Bronchial epithelial cell (primary cell): ENCODE results near the gene DIPK1C. TPM values are rescaled to one million over a fixed set of nuclear protein-coding genes. Genes with fewer than 3 reads are reported as not detected.

Source experiments
- DNase-seq: peaks from one replicate; pipeline ENCODE4 v3.0.0-alpha.2; 2010; ENCODE audit warnings: low read depth
- FAIRE-seq: peaks from 2 replicates; lab custom pipeline; 2011; peaks lifted over from hg19 to GRCh38; lab: Jason Lieb, UNC
- H3K27me3 ChIP-seq: 2 replicates; pipeline ENCODE4 v1.5.1; 2011; ENCODE audit warnings: low read length; ENCODE audit not compliant: control insufficient read depth, insufficient read depth
- H3K36me3 ChIP-seq: 2 replicates; pipeline ENCODE4 v1.5.1; 2011; ENCODE audit warnings: low read length; ENCODE audit not compliant: control insufficient read depth, insufficient read depth
- H3K4me3 ChIP-seq: 2 replicates; pipeline ENCODE4 v1.5.1; 2011; ENCODE audit warnings: mild to moderate bottlenecking, low read depth, low read length, control low read depth
- total RNA-seq: library from RNA; depleted of rRNA; stranded (reverse); fragments of >200 nt; gene quantifications from 2 replicates; pipeline ENCODE4 v1.2.1, GENCODE V29; 2014
- TF ChIP-seq, protein P1 (sequence below): IDR thresholded peaks from 2 replicates; pipeline ENCODE4 v1.5.1; 2011; ENCODE audit warnings: mild to moderate bottlenecking, moderate library complexity, low read length, control low read depth, inconsistent platforms; ENCODE audit not compliant: insufficient read depth, severe bottlenecking

DIPK1C gene
- total RNA-seq, 1 donor from 2014 or later: not detected

DNA sequence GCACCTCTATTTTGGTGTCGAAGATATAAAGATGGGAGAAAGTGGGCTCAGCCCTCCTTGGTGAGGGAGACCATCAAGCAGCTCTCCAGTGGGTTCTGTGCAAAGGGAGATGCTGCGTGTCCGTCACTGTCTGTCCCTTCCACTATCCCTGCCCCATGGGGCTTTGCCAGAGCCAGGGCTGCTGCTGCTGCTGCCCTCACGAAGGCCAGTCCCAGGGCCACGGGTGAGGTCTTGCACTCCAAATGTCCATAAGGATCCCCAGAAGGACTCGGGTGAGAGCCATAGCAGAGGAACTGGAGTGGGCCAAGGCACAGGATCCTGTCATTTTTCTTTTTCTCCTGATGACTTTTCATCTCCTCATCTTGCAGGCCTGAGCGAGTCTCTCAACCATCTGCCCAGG lies 3.7 kb upstream of the DIPK1C start:
- peaks cover 8% of the 10 kb centered on the region for H3K27me3 ChIP-seq
- DNase-seq: no peak
- no peak for FAIRE-seq
- no peaks in the 10 kb centered on the region for H3K36me3 ChIP-seq
- H3K4me3 ChIP-seq: no peak overlapping the region
- TF ChIP-seq, protein P1, sequence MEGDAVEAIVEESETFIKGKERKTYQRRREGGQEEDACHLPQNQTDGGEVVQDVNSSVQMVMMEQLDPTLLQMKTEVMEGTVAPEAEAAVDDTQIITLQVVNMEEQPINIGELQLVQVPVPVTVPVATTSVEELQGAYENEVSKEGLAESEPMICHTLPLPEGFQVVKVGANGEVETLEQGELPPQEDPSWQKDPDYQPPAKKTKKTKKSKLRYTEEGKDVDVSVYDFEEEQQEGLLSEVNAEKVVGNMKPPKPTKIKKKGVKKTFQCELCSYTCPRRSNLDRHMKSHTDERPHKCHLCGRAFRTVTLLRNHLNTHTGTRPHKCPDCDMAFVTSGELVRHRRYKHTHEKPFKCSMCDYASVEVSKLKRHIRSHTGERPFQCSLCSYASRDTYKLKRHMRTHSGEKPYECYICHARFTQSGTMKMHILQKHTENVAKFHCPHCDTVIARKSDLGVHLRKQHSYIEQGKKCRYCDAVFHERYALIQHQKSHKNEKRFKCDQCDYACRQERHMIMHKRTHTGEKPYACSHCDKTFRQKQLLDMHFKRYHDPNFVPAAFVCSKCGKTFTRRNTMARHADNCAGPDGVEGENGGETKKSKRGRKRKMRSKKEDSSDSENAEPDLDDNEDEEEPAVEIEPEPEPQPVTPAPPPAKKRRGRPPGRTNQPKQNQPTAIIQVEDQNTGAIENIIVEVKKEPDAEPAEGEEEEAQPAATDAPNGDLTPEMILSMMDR: no peak

DNA sequence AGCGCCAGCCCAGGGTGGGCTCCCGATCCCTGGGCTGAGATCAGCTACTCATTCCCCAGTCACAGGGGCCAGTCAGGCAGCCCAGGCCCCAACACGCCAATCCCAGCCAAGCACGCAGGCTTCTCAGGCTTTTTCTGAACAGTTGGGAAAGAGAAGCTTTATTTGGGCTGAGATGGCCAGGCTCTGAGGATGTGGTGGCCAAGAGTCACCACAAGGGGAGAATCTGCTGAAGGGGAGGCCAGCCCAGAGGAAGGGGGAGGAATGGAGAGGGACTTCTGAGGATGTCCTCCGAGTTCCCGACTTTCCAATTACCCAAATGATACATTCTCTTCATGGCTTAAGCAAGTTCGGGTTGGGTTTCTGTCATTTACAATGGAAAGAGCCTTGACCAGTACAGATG lies 2.8 kb upstream of the DIPK1C start:
- no peak for FAIRE-seq
- Histone ChIP-seq H3K27me3 (peaks cover 8% of the 10 kb centered on the region), H3K36me3 (no peaks in the 10 kb centered on the region), H3K4me3 (no peak overlapping the region)
- TF ChIP-seq, protein P1: no peak
- DNase-seq: no peak

DNA sequence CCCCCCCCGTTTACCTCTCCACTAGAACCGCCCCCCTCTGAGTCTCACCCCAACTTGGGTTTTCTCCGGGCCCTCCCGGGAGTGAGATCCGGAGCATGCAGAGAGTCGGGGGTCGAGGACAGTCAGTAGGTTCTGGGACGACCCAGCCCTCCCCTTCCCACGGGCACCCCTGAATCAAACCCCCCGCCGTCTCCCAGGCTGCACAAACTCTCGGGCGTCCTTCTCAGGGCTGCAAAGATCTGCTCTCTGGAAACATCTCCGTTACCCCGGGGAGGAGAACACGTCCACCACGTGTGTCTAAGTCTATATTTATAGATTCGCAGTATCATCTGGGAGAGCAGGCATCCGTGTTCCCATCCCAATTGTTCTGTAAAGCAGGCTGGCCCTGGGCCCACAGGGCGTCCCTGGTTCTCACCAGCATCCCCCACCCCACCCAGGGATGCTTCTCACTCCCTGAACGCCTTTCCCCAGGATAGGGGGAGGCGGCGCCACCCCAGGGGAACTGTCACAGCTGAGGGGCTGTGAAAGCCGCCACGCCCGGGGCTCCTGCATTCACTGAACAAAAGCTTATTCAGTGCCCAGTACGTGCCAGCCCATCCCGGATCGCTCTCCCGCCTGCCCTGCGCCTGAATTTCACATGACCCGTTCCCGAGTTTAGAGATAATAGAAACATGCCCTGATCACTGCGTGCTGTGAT lies 765 bp upstream of the DIPK1C start:
- Histone ChIP-seq H3K27me3 (peaks cover 8% of the 10 kb centered on the region), H3K36me3 (no peaks in the 10 kb centered on the region), H3K4me3 (no peak overlapping the region)
- TF ChIP-seq, protein P1: no peak
- no peak for DNase-seq
- no peak for FAIRE-seq

DNA sequence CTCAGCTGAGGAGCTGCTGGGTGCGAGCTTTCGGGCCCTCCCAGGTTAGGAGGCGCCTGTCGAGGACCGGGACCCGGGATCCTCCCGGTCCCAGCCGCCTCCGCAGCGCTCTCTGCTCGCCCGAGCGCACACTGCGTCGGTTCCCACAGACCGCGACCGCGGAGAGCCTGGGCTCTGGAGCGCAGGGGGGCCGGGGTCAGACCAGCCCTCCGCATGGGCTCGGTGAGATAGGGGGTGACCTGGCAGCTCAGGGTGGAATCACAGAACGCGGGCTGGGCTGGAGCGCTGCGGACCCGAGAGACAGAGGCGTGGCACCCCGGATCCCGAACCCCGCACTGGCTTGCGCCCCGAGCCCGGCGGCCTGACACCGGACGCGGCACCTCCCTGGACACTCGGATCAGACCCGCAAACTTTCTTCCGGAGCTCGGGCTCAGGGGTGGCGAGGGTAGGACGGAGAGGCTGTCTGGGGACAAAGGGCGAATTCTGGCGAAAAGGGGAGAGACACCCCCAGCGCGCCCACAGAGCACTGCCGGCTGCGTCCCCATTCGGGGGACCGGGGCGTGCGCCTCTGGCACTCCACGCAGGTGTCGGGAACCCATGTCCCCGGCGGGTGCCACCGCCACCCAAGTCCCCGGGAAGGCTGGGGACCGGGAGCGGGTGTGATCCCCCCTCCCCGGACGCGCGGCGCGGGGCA lies 612 bp downstream of the DIPK1C start:
- TF ChIP-seq, protein P1: no peak
- Histone ChIP-seq H3K4me3 (no peak overlapping the region), H3K27me3 (peaks cover 8% of the 10 kb centered on the region), H3K36me3 (no peaks in the 10 kb centered on the region)
- DNase-seq (no peak), FAIRE-seq (no peak)

DNA sequence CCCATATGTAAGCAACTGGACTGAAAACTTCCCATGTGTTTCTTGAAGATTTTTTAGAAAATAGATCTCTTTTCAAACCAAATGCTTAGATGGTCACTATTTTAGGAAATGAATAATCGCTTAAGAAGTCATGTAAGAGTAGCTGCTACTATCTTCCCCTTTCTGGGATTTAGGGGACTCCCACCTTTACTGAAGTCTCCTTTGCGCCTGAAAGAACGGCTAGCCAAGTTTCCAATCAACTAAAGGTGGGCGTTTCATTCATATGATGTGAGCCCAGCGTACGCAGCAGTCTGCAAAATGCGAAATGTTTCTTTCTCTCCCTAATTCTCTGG lies 1.1 kb downstream of the DIPK1C start:
- FAIRE-seq (no peak), DNase-seq (no peak)
- H3K36me3 ChIP-seq: no peaks in the 10 kb centered on the region
- TF ChIP-seq, protein P1: no peak
- no peak overlapping the region for H3K4me3 ChIP-seq
- peaks cover 8% of the 10 kb centered on the region for H3K27me3 ChIP-seq

DNA sequence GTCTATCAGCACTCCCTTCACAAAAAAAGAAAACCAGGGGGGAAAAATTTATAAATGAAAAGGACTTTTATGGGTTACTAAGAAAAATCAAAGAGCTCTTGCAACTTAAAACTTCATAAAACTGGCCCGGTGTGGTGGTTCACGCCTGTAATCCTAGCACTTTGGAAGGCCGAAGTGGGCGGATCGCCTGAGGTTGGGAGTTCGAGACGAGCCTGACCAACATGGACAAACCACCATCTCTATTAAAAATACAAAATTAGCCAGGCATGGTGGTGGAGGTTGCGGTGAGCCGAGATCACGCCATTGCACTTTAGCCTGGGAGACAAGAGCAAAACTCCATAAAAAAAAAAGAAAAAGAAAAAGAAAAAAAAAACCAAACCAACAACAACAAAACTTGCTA lies 1.7 kb downstream of the DIPK1C start:
- Histone ChIP-seq H3K36me3 (no peaks in the 10 kb centered on the region), H3K27me3 (peaks cover 8% of the 10 kb centered on the region), H3K4me3 (no peak overlapping the region)
- TF ChIP-seq, protein P1: no peak
- DNase-seq (no peak), FAIRE-seq (no peak)
